Neural cell (in vitro differentiated cells): Measurements from ENCODE around the gene PPP1R11. TPM values are rescaled to one million over a fixed set of nuclear protein-coding genes. Genes with fewer than 3 reads are reported as not detected.

Experiments used
- H2AFZ ChIP-seq: fragments of 200-600, 300-800 bp; sonication (generic), shearing (Covaris generic); 2 replicates; pipeline ENCODE4 v1.6.0; 2014; ENCODE audit warnings: low read depth, mild to moderate bottlenecking, antibody characterized with exemption, low read length, moderate library complexity
- H3F3A ChIP-seq: fragments of 200-600 bp; shearing (Covaris generic); 2 replicates; pipeline ENCODE4 v1.6.1; 2016; ENCODE audit warnings: mild to moderate bottlenecking, moderate library complexity, mixed read lengths, antibody characterized with exemption, low read length; ENCODE audit not compliant: insufficient read depth, poor library complexity, severe bottlenecking
- H3K27ac ChIP-seq: fragments of 200-600, 300-800 bp; sonication (generic), shearing (Covaris generic); 2 replicates; pipeline ENCODE4 v1.5.1; 2014; ENCODE audit warnings: mild to moderate bottlenecking, low read length, moderate library complexity
- H3K27me3 ChIP-seq: fragments of 300-800, 200-600 bp; sonication (generic), shearing (Covaris generic); 2 replicates; pipeline ENCODE4 v1.6.0; 2014; ENCODE audit warnings: mild to moderate bottlenecking, low read depth, low read length, moderate library complexity; ENCODE audit not compliant: insufficient read depth
- H3K36me3 ChIP-seq: fragments of 300-800, 200-600 bp; sonication (generic), shearing (Covaris generic); 2 replicates; pipeline ENCODE4 v1.5.1; 2014; ENCODE audit warnings: mild to moderate bottlenecking, antibody characterized with exemption, low read length, moderate library complexity; ENCODE audit not compliant: insufficient read depth
- H3K4me2 ChIP-seq: fragments of 300-800, 200-600 bp; sonication (generic), shearing (Covaris generic); 2 replicates; pipeline ENCODE4 v1.6.0; 2014; ENCODE audit warnings: mild to moderate bottlenecking, low read length
- H3K4me3 ChIP-seq: fragments of 300-800, 200-600 bp; sonication (generic), shearing (Covaris generic); 2 replicates; pipeline ENCODE4 v1.5.1; 2014; ENCODE audit warnings: mild to moderate bottlenecking, low read length, moderate library complexity
- H3K79me2 ChIP-seq: fragments of 200-600 bp; shearing (Covaris generic); replicated peaks from 2 replicates; pipeline ENCODE4 v1.6.0; 2014; ENCODE audit warnings: mild to moderate bottlenecking, low read length, moderate library complexity; ENCODE audit not compliant: insufficient read depth
- H3K9ac ChIP-seq: fragments of 300-800, 200-600 bp; sonication (generic), shearing (Covaris generic); 2 replicates; pipeline ENCODE4 v1.6.1; 2016; ENCODE audit warnings: mild to moderate bottlenecking, low read length, mixed read lengths
- H3K9me2 ChIP-seq: fragments of 200-600 bp; shearing (Covaris generic); 2 replicates; pipeline ENCODE4 v1.6.1; 2016; ENCODE audit warnings: mild to moderate bottlenecking, low read length, mixed read lengths; ENCODE audit not compliant: insufficient read depth
- H3K9me3 ChIP-seq: fragments of 200-600, 300-800 bp; sonication (generic), shearing (Covaris generic); 2 replicates; pipeline ENCODE4 v1.6.1; 2016; ENCODE audit warnings: mild to moderate bottlenecking, mixed run types, low read length, moderate library complexity, mixed read lengths
- H4K20me1 ChIP-seq: fragments of 200-600 bp; shearing (Covaris generic); 2 replicates; pipeline ENCODE4 v1.6.1; 2016; ENCODE audit warnings: mild to moderate bottlenecking, mixed run types; ENCODE audit not compliant: insufficient read depth
- CTCF ChIP-seq: fragments of 450-650 bp; IDR thresholded peaks from 2 replicates; pipeline ENCODE4 v1.5.1; 2014; ENCODE audit warnings: antibody characterized with exemption, mild to moderate bottlenecking, moderate library complexity; ENCODE audit not compliant: poor library complexity, severe bottlenecking
- EP300 ChIP-seq: fragments of 450-650 bp; conservative IDR thresholded peaks from 2 replicates; pipeline ENCODE4 v1.6.1; 2014; ENCODE audit warnings: antibody characterized with exemption, mild to moderate bottlenecking, moderate library complexity; ENCODE audit not compliant: poor library complexity, severe bottlenecking
- EZH2 ChIP-seq: fragments of 200-600, 300-800 bp; shearing (Covaris generic), sonication (generic); IDR thresholded peaks from 2 replicates; pipeline ENCODE4 v1.6.1; 2014; ENCODE audit warnings: antibody characterized with exemption, low read length, borderline replicate concordance, mild to moderate bottlenecking; ENCODE audit not compliant: insufficient read depth, poor library complexity, severe bottlenecking
- MXI1 ChIP-seq: fragments of 450-650 bp; conservative IDR thresholded peaks from 2 replicates; pipeline ENCODE4 v1.6.1; 2014; ENCODE audit warnings: antibody characterized with exemption, mild to moderate bottlenecking; ENCODE audit not compliant: poor library complexity, severe bottlenecking
- POLR2AphosphoS5 ChIP-seq: IDR thresholded peaks from 2 replicates; pipeline ENCODE4 v1.6.1; 2012
- RAD21 ChIP-seq: fragments of 450-650 bp; conservative IDR thresholded peaks from 2 replicates; pipeline ENCODE4 v1.6.1; 2014; ENCODE audit warnings: antibody characterized with exemption, mild to moderate bottlenecking, moderate library complexity
- REST ChIP-seq: IDR thresholded peaks from 2 replicates; pipeline ENCODE4 v1.6.1; 2012; ENCODE audit warnings: borderline replicate concordance
- SMC3 ChIP-seq: fragments of 450-650 bp; conservative IDR thresholded peaks from 2 replicates; pipeline ENCODE4 v1.6.1; 2014; ENCODE audit warnings: antibody characterized with exemption, mild to moderate bottlenecking, moderate library complexity; ENCODE audit not compliant: poor library complexity
- TAF1 ChIP-seq: IDR thresholded peaks from 2 replicates; pipeline ENCODE4 v1.6.1; 2012; ENCODE audit warnings: low read depth
- polyA plus RNA-seq: library from polyadenylated mRNA; depleted of rRNA; stranded (reverse); fragments of >200 nt; gene quantifications from 2 replicates; pipeline ENCODE4 v1.2.3, GENCODE V29; 2014

Gene PPP1R11
- polyA plus RNA-seq, 1 donor from 2014 or later: 39.7 TPM

- no peak overlapping the region for H3K4me3 ChIP-seq
Observed at GRCh38 chr6:30097902-30098768, 31.1 kb downstream of the PPP1R11 start.

More at GRCh38 chr6:30097902-30098768, 31.1 kb downstream of the PPP1R11 start:
- Histone ChIP-seq H4K20me1 (no peaks in the 10 kb centered on the region), H3F3A (no peaks in the 10 kb centered on the region), H3K27ac (no peak overlapping the region), H3K4me2 (no peak overlapping the region), H3K79me2 (no peaks in the 10 kb centered on the region), H3K27me3 (peaks cover 65% of the 10 kb centered on the region), H3K9me2 (no peaks in the 10 kb centered on the region), H2AFZ (no peak overlapping the region), H3K9me3 (no peaks in the 10 kb centered on the region), H3K9ac (no peak overlapping the region), H3K36me3 (no peaks in the 10 kb centered on the region)
- TF ChIP-seq EZH2: no peak
- no peak for TF ChIP-seq SMC3
- TF ChIP-seq EP300: no peak
- no peak for TF ChIP-seq RAD21
- no peak for TF ChIP-seq POLR2AphosphoS5
- no peak for TF ChIP-seq REST
- TF ChIP-seq CTCF: no peak
- no peak for TF ChIP-seq MXI1
- no peak for TF ChIP-seq TAF1
